SK-N-SH treated with all-trans-retinoic acid at 6 μM for 48 hours (cell line): ENCODE data around the gene MST1.

Experiments used
- ATAC-seq: fragments of 200-7000 bp; cut with Tn5 transposase; 3 replicates; pipeline ENCODE4 v1.9.1; 2020; ENCODE audit warnings: mild to moderate bottlenecking, moderate library complexity
- OSR1 ChIP-seq: fragments of 250-450 bp; sonication (Bioruptor Pico); IDR thresholded peaks from 2 replicates; pipeline ENCODE4 v1.8.0; 2022; ENCODE audit warnings: moderate library complexity, mild to moderate bottlenecking, inconsistent platforms
- PPARA ChIP-seq: fragments of 250-450 bp; sonication (Bioruptor Pico); IDR thresholded peaks from 2 replicates; pipeline ENCODE4 v1.5.0; 2020; ENCODE audit warnings: mild to moderate bottlenecking, borderline replicate concordance
- TOX ChIP-seq: fragments of 250-450 bp; sonication (Bioruptor Pico); IDR thresholded peaks from 2 replicates; pipeline ENCODE4 v1.8.0; 2021; ENCODE audit warnings: mild to moderate bottlenecking, moderate library complexity, borderline replicate concordance
- ZC3H10 ChIP-seq: fragments of 250-450 bp; sonication (Bioruptor Pico); IDR thresholded peaks from 2 replicates; pipeline ENCODE4 v1.5.1; 2021; ENCODE audit warnings: mild to moderate bottlenecking, moderate library complexity
- ZFP3 ChIP-seq: fragments of 250-450 bp; sonication (Bioruptor Pico); IDR thresholded peaks from 2 replicates; pipeline ENCODE4 v1.5.0; 2020; ENCODE audit warnings: mild to moderate bottlenecking, moderate library complexity
- ZFP30 ChIP-seq: fragments of 450-650 bp; formaldehyde crosslinking; IDR thresholded peaks from 2 replicates; pipeline ENCODE4 v1.5.0; 2022; ENCODE audit warnings: mild to moderate bottlenecking, moderate library complexity
- ZNF565 ChIP-seq: fragments of 450-650 bp; formaldehyde crosslinking; conservative IDR thresholded peaks from 2 replicates; pipeline ENCODE4 v1.5.0; 2020; ENCODE audit warnings: low read depth, mild to moderate bottlenecking, moderate library complexity
- ZNF70 ChIP-seq: fragments of 450-650 bp; formaldehyde crosslinking; IDR thresholded peaks from 2 replicates; pipeline ENCODE4 v1.5.0; 2020; ENCODE audit warnings: mild to moderate bottlenecking, moderate library complexity
- ZNF8 ChIP-seq: fragments of 450-650 bp; formaldehyde crosslinking; IDR thresholded peaks from 2 replicates; pipeline ENCODE4 v1.5.0; 2020; ENCODE audit warnings: mild to moderate bottlenecking, moderate library complexity
- TF ChIP-seq, protein P1 (sequence below): fragments of 250-450 bp; sonication (Bioruptor Pico); IDR thresholded peaks from 2 replicates; pipeline ENCODE4 v1.5.1; 2021; ENCODE audit warnings: mild to moderate bottlenecking, moderate library complexity
- TF ChIP-seq, protein P2 (sequence below): fragments of 250-450 bp; sonication (Bioruptor Pico); IDR thresholded peaks from 2 replicates; pipeline ENCODE4 v1.8.0; 2021; ENCODE audit warnings: low read depth, mild to moderate bottlenecking, moderate library complexity, borderline replicate concordance
- TF ChIP-seq, protein P3 (sequence below): fragments of 250-450 bp; sonication (Bioruptor Pico); IDR thresholded peaks from 2 replicates; pipeline ENCODE4 v1.5.1; 2020; ENCODE audit warnings: low read depth, mild to moderate bottlenecking, moderate library complexity

Gene MST1

DNA sequence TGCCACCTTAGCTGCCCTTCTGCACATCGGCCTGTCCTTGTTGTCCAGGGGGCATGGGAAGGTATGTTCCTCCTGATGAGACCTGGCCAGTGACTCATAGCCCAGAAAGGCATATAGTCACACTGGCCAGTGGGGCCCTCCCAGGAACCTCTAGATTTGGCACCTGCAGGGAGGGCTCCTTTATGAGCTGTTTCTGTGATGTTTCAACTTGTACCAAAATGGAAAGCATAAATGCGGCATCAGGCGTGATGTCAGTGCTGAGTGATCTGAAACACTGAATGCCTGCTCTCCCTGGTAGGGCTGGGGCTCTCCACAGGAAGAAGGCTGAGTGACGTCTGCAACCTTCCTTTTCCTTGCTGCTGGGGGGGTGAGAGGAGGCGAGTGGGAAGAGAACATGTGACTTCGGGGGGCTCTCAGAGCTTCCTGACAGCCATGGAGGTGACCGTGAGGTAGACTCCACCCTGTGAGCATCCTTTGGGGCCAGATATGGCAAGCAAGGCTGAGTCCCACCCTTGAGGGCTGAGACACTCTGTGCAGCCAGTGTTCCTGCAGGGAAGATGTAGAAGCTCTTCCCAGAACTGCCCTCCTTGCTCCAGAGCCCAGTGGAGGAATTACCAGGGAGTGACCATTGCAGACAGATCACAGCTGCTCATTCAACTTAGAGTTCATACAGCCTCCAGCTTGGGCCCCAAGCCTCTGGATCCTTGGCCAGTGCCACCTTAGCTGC, 52.2 kb downstream of the MST1 start:
- TF ChIP-seq ZC3H10 (CRISPR knock-in tag) (no peak), ZFP30 (no peak), OSR1 (CRISPR knock-in tag) (no peak), ZFP3 (CRISPR knock-in tag) (no peak), ZNF8 (CRISPR knock-in tag) (no peak), ZNF565 (CRISPR knock-in tag) (no peak), TOX (CRISPR knock-in tag) (no peak), PPARA (CRISPR knock-in tag) (no peak)
- TF ChIP-seq, protein P1, sequence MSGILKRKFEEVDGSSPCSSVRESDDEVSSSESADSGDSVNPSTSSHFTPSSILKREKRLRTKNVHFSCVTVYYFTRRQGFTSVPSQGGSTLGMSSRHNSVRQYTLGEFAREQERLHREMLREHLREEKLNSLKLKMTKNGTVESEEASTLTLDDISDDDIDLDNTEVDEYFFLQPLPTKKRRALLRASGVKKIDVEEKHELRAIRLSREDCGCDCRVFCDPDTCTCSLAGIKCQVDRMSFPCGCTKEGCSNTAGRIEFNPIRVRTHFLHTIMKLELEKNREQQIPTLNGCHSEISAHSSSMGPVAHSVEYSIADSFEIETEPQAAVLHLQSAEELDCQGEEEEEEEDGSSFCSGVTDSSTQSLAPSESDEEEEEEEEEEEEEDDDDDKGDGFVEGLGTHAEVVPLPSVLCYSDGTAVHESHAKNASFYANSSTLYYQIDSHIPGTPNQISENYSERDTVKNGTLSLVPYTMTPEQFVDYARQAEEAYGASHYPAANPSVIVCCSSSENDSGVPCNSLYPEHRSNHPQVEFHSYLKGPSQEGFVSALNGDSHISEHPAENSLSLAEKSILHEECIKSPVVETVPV = no peak
- TF ChIP-seq, protein P2, sequence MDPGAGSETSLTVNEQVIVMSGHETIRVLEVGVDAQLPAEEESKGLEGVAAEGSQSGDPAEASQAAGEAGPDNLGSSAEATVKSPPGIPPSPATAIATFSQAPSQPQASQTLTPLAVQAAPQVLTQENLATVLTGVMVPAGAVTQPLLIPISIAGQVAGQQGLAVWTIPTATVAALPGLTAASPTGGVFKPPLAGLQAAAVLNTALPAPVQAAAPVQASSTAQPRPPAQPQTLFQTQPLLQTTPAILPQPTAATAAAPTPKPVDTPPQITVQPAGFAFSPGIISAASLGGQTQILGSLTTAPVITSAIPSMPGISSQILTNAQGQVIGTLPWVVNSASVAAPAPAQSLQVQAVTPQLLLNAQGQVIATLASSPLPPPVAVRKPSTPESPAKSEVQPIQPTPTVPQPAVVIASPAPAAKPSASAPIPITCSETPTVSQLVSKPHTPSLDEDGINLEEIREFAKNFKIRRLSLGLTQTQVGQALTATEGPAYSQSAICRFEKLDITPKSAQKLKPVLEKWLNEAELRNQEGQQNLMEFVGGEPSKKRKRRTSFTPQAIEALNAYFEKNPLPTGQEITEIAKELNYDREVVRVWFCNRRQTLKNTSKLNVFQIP (CRISPR knock-in tag) = no peak
- no peak for ATAC-seq

GRCh38 chr3:49634736-49635135, 54.5 kb downstream of the MST1 start:
- TF ChIP-seq, protein P2 (CRISPR knock-in tag) = no peak
- TF ChIP-seq ZNF70 (CRISPR knock-in tag) = no peak
- TF ChIP-seq, protein P3, sequence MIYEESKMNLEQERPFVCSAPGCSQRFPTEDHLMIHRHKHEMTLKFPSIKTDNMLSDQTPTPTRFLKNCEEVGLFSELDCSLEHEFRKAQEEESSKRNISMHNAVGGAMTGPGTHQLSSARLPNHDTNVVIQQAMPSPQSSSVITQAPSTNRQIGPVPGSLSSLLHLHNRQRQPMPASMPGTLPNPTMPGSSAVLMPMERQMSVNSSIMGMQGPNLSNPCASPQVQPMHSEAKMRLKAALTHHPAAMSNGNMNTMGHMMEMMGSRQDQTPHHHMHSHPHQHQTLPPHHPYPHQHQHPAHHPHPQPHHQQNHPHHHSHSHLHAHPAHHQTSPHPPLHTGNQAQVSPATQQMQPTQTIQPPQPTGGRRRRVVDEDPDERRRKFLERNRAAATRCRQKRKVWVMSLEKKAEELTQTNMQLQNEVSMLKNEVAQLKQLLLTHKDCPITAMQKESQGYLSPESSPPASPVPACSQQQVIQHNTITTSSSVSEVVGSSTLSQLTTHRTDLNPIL = no peak
- no peak for TF ChIP-seq ZFP30
- TF ChIP-seq ZNF8 (CRISPR knock-in tag) = no peak
- ATAC-seq = no peak
